H1 (cell line): ENCODE data around the gene HIVEP2. TPM values are rescaled to one million over a fixed set of nuclear protein-coding genes. Genes with fewer than 3 reads are reported as not detected.

ENCODE experiments used
- CTCF ChIA-PET: fragments of 300-600 bp; sonication (Branson Sonifier 250); formaldehyde crosslinking; loops from one replicate; lab custom pipeline; 2021; ENCODE audit not compliant: partially characterized antibody; lab: Charles Lee
- POLR2A ChIA-PET: fragments of 300-600 bp; sonication (Branson Sonifier 250); formaldehyde crosslinking; loops from one replicate; lab custom pipeline; 2021; ENCODE audit warnings: inconsistent platforms; ENCODE audit not compliant: partially characterized antibody; lab: Charles Lee
- DNase-seq, 2 experiments: peaks; one replicate each; pipeline versions ENCODE4 v3.0.0 to v3.0.0-alpha.2; 2010 to 2022; ENCODE audit warnings: low spot score in 2 of 2, low read depth in 1 of 2, mixed read lengths in 1 of 2
- FAIRE-seq: peaks from 2 replicates; lab custom pipeline; 2011; peaks lifted over from hg19 to GRCh38; lab: Jason Lieb, UNC
- H2AFZ ChIP-seq: 2 replicates; pipeline ENCODE4 v1.8.1; 2012; ENCODE audit warnings: low read length, inconsistent platforms
- H2AK5ac ChIP-seq: 2 replicates; pipeline ENCODE4 v1.6.1; 2013; ENCODE audit warnings: low read depth, low read length
- H2BK120ac ChIP-seq: replicated peaks from 2 replicates; pipeline ENCODE3; 2013; ENCODE audit warnings: low read depth, low read length, inconsistent platforms
- H2BK12ac ChIP-seq: 2 replicates; pipeline ENCODE4 v1.6.1; 2013; ENCODE audit warnings: low read depth, low read length
- H2BK15ac ChIP-seq: 2 replicates; pipeline ENCODE4 v1.6.1; 2013; ENCODE audit warnings: low read length
- H2BK20ac ChIP-seq: 2 replicates; pipeline ENCODE4 v1.6.1; 2013; ENCODE audit warnings: low read length
- H2BK5ac ChIP-seq: 2 replicates; pipeline ENCODE4 v1.6.1; 2013; ENCODE audit warnings: low read depth, low read length
- H3K14ac ChIP-seq: 2 replicates; pipeline ENCODE4 v1.6.1; 2013; ENCODE audit warnings: inconsistent platforms; ENCODE audit not compliant: insufficient read length
- H3K18ac ChIP-seq: 2 replicates; pipeline ENCODE4 v1.6.1; 2013; ENCODE audit warnings: low read length; ENCODE audit errors: extremely low read depth
- H3K23ac ChIP-seq: 2 replicates; pipeline ENCODE4 v1.6.1; 2013; ENCODE audit warnings: inconsistent platforms; ENCODE audit not compliant: insufficient read length
- H3K23me2 ChIP-seq: 2 replicates; pipeline ENCODE4 v1.6.1; 2013; ENCODE audit warnings: low read depth, low read length
- H3K27ac ChIP-seq: 2 replicates; pipeline ENCODE4 v1.6.1; 2011; ENCODE audit warnings: low read depth, low read length, inconsistent platforms
- H3K27me3 ChIP-seq, 4 experiments: replicated peaks in 1 of 4; 1 replicate in 1 of 4; 2 replicates in 3 of 4; pipeline versions ENCODE4 v1.6.1 to v1.8.1; 2011 to 2013; ENCODE audit warnings: low read length in 3 of 4, mild to moderate bottlenecking in 3 of 4, inconsistent platforms in 2 of 4, mixed read lengths in 2 of 4, moderate library complexity in 1 of 4; ENCODE audit not compliant: control insufficient read depth in 3 of 4, insufficient read depth in 3 of 4; ENCODE audit errors: extremely low read depth in 1 of 4
- H3K36me3 ChIP-seq, 4 experiments: 2 replicates each; pipeline versions ENCODE4 v1.6.1 to v1.8.1; 2011 to 2013; ENCODE audit warnings: mild to moderate bottlenecking in 4 of 4, low read length in 3 of 4, moderate library complexity in 2 of 4, control low read depth in 1 of 4, inconsistent platforms in 1 of 4; ENCODE audit not compliant: insufficient read depth in 4 of 4, control insufficient read depth in 2 of 4
- H3K4ac ChIP-seq: replicated peaks from 2 replicates; pipeline ENCODE3; 2013; ENCODE audit warnings: low read length, low read depth, mixed read lengths, inconsistent platforms; ENCODE audit not compliant: insufficient read length
- H3K4me1 ChIP-seq, 4 experiments: replicated peaks in 1 of 4; 1 replicate in 1 of 4; 2 replicates in 3 of 4; pipeline versions ENCODE4 v1.6.1 to v1.8.1; 2011 to 2013; ENCODE audit warnings: low read length in 3 of 4, inconsistent platforms in 2 of 4, mixed read lengths in 1 of 4; ENCODE audit not compliant: insufficient read depth in 4 of 4, control insufficient read depth in 3 of 4
- H3K4me2 ChIP-seq, 2 experiments: 2 replicates each; pipeline versions ENCODE4 v1.6.1 to v1.8.1; 2011 to 2013; ENCODE audit warnings: low read depth in 2 of 2, low read length in 2 of 2, control low read depth in 1 of 2, inconsistent platforms in 1 of 2, mild to moderate bottlenecking in 1 of 2; ENCODE audit not compliant: insufficient read depth in 1 of 2
- H3K4me3 ChIP-seq, 4 experiments: fragments of 200-600, 300-600 bp in 1 of 4; sonication (generic), shearing (Covaris generic), sonication (Bioruptor Twin) in 1 of 4; 2 replicates each; pipeline versions ENCODE4 v1.5.1 to v1.8.1; 2011 to 2016; ENCODE audit warnings: low read length in 4 of 4, low read depth in 3 of 4, control low read depth in 2 of 4, inconsistent platforms in 2 of 4, mild to moderate bottlenecking in 2 of 4, mixed read lengths in 1 of 4, moderate library complexity in 1 of 4; ENCODE audit not compliant: insufficient read depth in 2 of 4; ENCODE audit errors: extremely low read depth in 1 of 4
- H3K56ac ChIP-seq: replicated peaks from 2 replicates; pipeline ENCODE3; 2013; ENCODE audit warnings: low read depth, mild to moderate bottlenecking, mixed read lengths, low read length, inconsistent platforms; ENCODE audit not compliant: insufficient read length
- H3K79me1 ChIP-seq: 2 replicates; pipeline ENCODE4 v1.6.1; 2013; ENCODE audit warnings: low read depth, low read length, control low read depth
- H3K79me2 ChIP-seq, 2 experiments: 2 replicates each; pipeline versions ENCODE4 v1.6.1 to v1.8.1; 2012 to 2013; ENCODE audit warnings: low read length in 2 of 2, mild to moderate bottlenecking in 2 of 2, inconsistent platforms in 1 of 2; ENCODE audit not compliant: insufficient read depth in 2 of 2, control insufficient read depth in 1 of 2
- H3K9ac ChIP-seq, 4 experiments: replicated peaks in 1 of 4; 1 replicate in 1 of 4; 2 replicates in 3 of 4; pipeline versions ENCODE4 v1.6.1 to v1.8.1; 2011 to 2013; ENCODE audit warnings: low read depth in 3 of 4, low read length in 3 of 4, control low read depth in 2 of 4, mild to moderate bottlenecking in 2 of 4, moderate library complexity in 2 of 4, inconsistent platforms in 1 of 4; ENCODE audit errors: extremely low read depth in 1 of 4
- H3K9me3 ChIP-seq, 2 experiments: 2 replicates each; pipeline versions ENCODE4 v1.6.1 to v1.8.1; 2012 to 2013; ENCODE audit warnings: mild to moderate bottlenecking in 2 of 2, moderate library complexity in 2 of 2, control low read depth in 1 of 2, inconsistent platforms in 1 of 2, low read depth in 1 of 2, low read length in 1 of 2, mixed read lengths in 1 of 2; ENCODE audit not compliant: insufficient read depth in 2 of 2
- H4K20me1 ChIP-seq, 2 experiments: replicated peaks in 1 of 2; 2 replicates each; pipeline versions ENCODE3 to v1.8.1; 2011 to 2013; ENCODE audit warnings: inconsistent platforms in 2 of 2, low read length in 2 of 2, mild to moderate bottlenecking in 1 of 2; ENCODE audit not compliant: insufficient read depth in 2 of 2, control insufficient read depth in 1 of 2
- H4K5ac ChIP-seq: 2 replicates; pipeline ENCODE4 v1.6.1; 2013; ENCODE audit warnings: low read length, low read depth, mixed read lengths, inconsistent platforms; ENCODE audit not compliant: insufficient read length
- H4K8ac ChIP-seq: 2 replicates; pipeline ENCODE4 v1.8.0; 2013; ENCODE audit warnings: mild to moderate bottlenecking, moderate library complexity, low read length, inconsistent platforms; ENCODE audit not compliant: insufficient read depth; ENCODE audit errors: extremely low read depth
- H4K91ac ChIP-seq: replicated peaks from 2 replicates; pipeline ENCODE3; 2013; ENCODE audit warnings: low read length, mixed read lengths, inconsistent platforms; ENCODE audit not compliant: insufficient read length
- RAD21 ChIP-seq, 2 experiments: IDR thresholded peaks in 1 of 2; conservative IDR thresholded peaks in 1 of 2; 2 replicates each; pipeline ENCODE4 v1.6.1; 2011; ENCODE audit warnings: low read depth in 2 of 2, low read length in 2 of 2, improper control_type of control experiment in 1 of 2, inconsistent platforms in 1 of 2, mild to moderate bottlenecking in 1 of 2, moderate library complexity in 1 of 2
- WGBS, 2 experiments: shearing (Covaris generic) in 1 of 2; methylation state at CpG; one replicate each; pipeline versions ENCODE4 v1.1.6 to v1.1.7; 2013 to 2015; ENCODE audit warnings: low lambda C conversion rate in 2 of 2, mixed read lengths in 2 of 2, inconsistent platforms in 1 of 2, low coverage in 1 of 2, missing lambda C conversion rate in 1 of 2; ENCODE audit not compliant: insufficient replicate concordance in 2 of 2, insufficient coverage in 1 of 2, insufficient read length in 1 of 2; ENCODE audit errors: extremely low coverage in 1 of 2, missing lambda C conversion rate in 1 of 2; 5-methylcytosine and 5-hydroxymethylcytosine counted together
- polyA plus RNA-seq, 7 experiments: library from polyadenylated mRNA; depleted of rRNA in 3 of 7; stranded (reverse) in 5 of 7; unstranded in 2 of 7; fragments of >200 nt in 5 of 7; fragments of 200-250 nt in 2 of 7; gene quantifications; 1 replicate in 5 of 7; 2 replicates in 1 of 7; 4 replicates in 1 of 7; pipeline versions ENCODE4 v1.2.1 to v1.2.3, GENCODE V29; 2011 to 2013; ENCODE audit warnings: missing spikeins in 2 of 7, mixed read lengths in 2 of 7
- total RNA-seq: library from RNA; stranded (reverse); fragmentation: NEBNext Ultra II Directional; extraction: Animal tissue kit (Norgen Biotek cat#: 25700); gene quantifications from 2 replicates; pipeline ENCODE4 v1.2.1, GENCODE V29; 2021
- TF ChIP-seq, protein P1 (sequence below): IDR thresholded peaks from 2 replicates; pipeline ENCODE4 v1.6.1; 2012; ENCODE audit warnings: low read length, inconsistent platforms

HIVEP2 gene
- total and polyA plus RNA-seq, 2 of the 8 experiments (the other 6 are each of a cell fraction or from before 2014, with no cell fraction given), result 2.2 to 6.1 TPM

DNA sequence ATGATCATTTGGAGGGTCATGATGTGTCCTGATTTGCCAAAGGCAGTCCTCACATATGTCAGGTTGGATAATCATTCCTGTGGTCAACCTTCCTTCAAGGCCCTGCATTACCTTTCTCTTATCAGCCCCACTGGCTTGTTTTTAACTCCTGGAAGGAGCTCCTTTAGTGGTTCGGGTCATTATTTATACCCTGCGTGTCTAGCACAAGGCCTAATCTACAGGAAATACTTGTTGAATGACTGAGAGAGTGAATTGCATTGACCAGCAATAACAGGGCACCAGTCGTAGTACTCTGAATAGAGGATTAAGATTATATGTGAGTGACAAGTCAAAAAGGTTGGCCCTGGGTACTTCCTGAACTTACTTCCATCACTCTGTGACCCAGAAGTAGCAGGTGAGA lies 4.5 kb downstream of the HIVEP2 start:
- 0 out of 2 replicates have a peak, but pooled peaks cover 2% of the 10 kb centered on the region for H3K79me1 ChIP-seq
- no peak overlapping the region for H3K56ac ChIP-seq
- H3K4me2 ChIP-seq, result no peak overlapping the region
- H2BK12ac ChIP-seq, result no peak overlapping the region
- ChIA-PET POLR2A (no interaction called here), CTCF (interaction anchor here (0.6 kb wide), 1 partner anchor 18 kb away, joined by 3 read pairs; no protein-coding TSS in a partner anchor)
- H2BK5ac ChIP-seq, result no peak overlapping the region
- H3K4me1 ChIP-seq, result peaks cover 0 to 3% (median 0%) of the 10 kb centered on the region in 4 experiments; a peak in 4 of 7 replicates
- H2BK15ac ChIP-seq, result no peak overlapping the region
- WGBS, 2 experiments, result 85% methylated on average over 3 of the region's 3 CpGs; no CpG with 5 or more reads in 1 of the 2 experiments
- H3K9ac ChIP-seq, result no peak overlapping the region
- no peak overlapping the region for H2AK5ac ChIP-seq
- H3K4me3 ChIP-seq, result no peak overlapping the region
- H3K79me2 ChIP-seq, result peaks cover 0 to 78% of the 10 kb centered on the region in 2 experiments
- H3K27me3 ChIP-seq, result no peaks in the 10 kb centered on the region; a peak in 1 of 7 replicates
- H3K9me3 ChIP-seq, result no peaks in the 10 kb centered on the region
- peaks cover 0 to 4% of the 10 kb centered on the region in 2 experiments for H4K20me1 ChIP-seq
- no peak overlapping the region for H3K27ac ChIP-seq
- H3K23me2 ChIP-seq, result peaks cover 13% of the 10 kb centered on the region; the same call in 1 of the 2 replicates
- no peaks in the 10 kb centered on the region for H3K36me3 ChIP-seq
- no peak overlapping the region for H4K8ac ChIP-seq
- H2BK120ac ChIP-seq, result no peak overlapping the region
- TF ChIP-seq, protein P1, sequence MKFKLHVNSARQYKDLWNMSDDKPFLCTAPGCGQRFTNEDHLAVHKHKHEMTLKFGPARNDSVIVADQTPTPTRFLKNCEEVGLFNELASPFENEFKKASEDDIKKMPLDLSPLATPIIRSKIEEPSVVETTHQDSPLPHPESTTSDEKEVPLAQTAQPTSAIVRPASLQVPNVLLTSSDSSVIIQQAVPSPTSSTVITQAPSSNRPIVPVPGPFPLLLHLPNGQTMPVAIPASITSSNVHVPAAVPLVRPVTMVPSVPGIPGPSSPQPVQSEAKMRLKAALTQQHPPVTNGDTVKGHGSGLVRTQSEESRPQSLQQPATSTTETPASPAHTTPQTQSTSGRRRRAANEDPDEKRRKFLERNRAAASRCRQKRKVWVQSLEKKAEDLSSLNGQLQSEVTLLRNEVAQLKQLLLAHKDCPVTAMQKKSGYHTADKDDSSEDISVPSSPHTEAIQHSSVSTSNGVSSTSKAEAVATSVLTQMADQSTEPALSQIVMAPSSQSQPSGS, result no peak
- no peak for TF ChIP-seq RAD21 (IDR thresholded peaks at IDR 0.05 in 1 of 2, conservative IDR thresholded peaks at IDR 0.05 in 1 of 2; ENCODE audit: low read depth in 2 of 2, low read length in 2 of 2)
- TF ChIP-seq, all 59 proteins: peak for 0
- Histone ChIP-seq H2BK20ac (no peak overlapping the region), H2AFZ (no peak overlapping the region), H4K5ac (no peak overlapping the region), H3K14ac (no peak overlapping the region), H3K23ac (no peak overlapping the region), H3K18ac (no peak overlapping the region), H3K4ac (no peak overlapping the region), H4K91ac (no peak overlapping the region)
- FAIRE-seq, result no peak
- DNase-seq, result no peak
